HG03460 (cell line): ENCODE results near the gene CRACR2A.

Experiments used
- ATAC-seq: cut with Tn5 transposase; IDR thresholded peaks from one replicate; pipeline ENCODE4 v1.9.1; 2021; ENCODE audit not compliant: unreplicated experiment

Gene CRACR2A

GRCh38 chr12:3628629-3629028 is 124.3 kb downstream of the CRACR2A start:
- no peak for ATAC-seq

GRCh38 chr12:3627336-3627735 is 125.6 kb downstream of the CRACR2A start:
- no peak for ATAC-seq

GRCh38 chr12:3624273-3624672 is 128.6 kb downstream of the CRACR2A start:
- ATAC-seq, result no peak

GRCh38 chr12:3622822-3623690 is 129.9 kb downstream of the CRACR2A start:
- ATAC-seq, result no peak

GRCh38 chr12:3622021-3622821 is 130.7 kb downstream of the CRACR2A start:
- ATAC-seq, result no peak

GRCh38 chr12:3620856-3621255 is 132.1 kb downstream of the CRACR2A start:
- ATAC-seq, result no peak

GRCh38 chr12:3617565-3617964 is 135.3 kb downstream of the CRACR2A start:
- no peak for ATAC-seq

- ATAC-seq, result no peak
Measured at GRCh38 chr12:3615862-3616261, 137.0 kb downstream of the CRACR2A start.

GRCh38 chr12:3614806-3615466 is 138.0 kb downstream of the CRACR2A start:
- ATAC-seq, result no peak

- ATAC-seq, result no peak
Measured at GRCh38 chr12:3613641-3614395, 139.1 kb downstream of the CRACR2A start.

GRCh38 chr12:3611860-3612703 is 140.8 kb downstream of the CRACR2A start:
- no peak for ATAC-seq

GRCh38 chr12:3607821-3608220 is 145.1 kb downstream of the CRACR2A start:
- no peak for ATAC-seq

- ATAC-seq, result no peak
Measured at GRCh38 chr12:3607039-3607720, 145.7 kb downstream of the CRACR2A start.

GRCh38 chr12:3606128-3606527 is 146.8 kb downstream of the CRACR2A start:
- no peak for ATAC-seq

GRCh38 chr12:3605692-3606091 is 147.2 kb downstream of the CRACR2A start:
- no peak for ATAC-seq

GRCh38 chr12:3604748-3605586 is 147.9 kb downstream of the CRACR2A start:
- ATAC-seq, result no peak

GRCh38 chr12:3604286-3604685 is 148.6 kb downstream of the CRACR2A start:
- no peak for ATAC-seq

- no peak for ATAC-seq
Measured at GRCh38 chr12:3603576-3603975, 149.3 kb downstream of the CRACR2A start.
